MV-4-11 (cell line): ENCODE data around the gene TTYH3.

Experiments
- DNase-seq: peaks from one replicate; lab custom pipeline; 2025; lab: John Stamatoyannopoulos, UW

Gene TTYH3

DNA sequence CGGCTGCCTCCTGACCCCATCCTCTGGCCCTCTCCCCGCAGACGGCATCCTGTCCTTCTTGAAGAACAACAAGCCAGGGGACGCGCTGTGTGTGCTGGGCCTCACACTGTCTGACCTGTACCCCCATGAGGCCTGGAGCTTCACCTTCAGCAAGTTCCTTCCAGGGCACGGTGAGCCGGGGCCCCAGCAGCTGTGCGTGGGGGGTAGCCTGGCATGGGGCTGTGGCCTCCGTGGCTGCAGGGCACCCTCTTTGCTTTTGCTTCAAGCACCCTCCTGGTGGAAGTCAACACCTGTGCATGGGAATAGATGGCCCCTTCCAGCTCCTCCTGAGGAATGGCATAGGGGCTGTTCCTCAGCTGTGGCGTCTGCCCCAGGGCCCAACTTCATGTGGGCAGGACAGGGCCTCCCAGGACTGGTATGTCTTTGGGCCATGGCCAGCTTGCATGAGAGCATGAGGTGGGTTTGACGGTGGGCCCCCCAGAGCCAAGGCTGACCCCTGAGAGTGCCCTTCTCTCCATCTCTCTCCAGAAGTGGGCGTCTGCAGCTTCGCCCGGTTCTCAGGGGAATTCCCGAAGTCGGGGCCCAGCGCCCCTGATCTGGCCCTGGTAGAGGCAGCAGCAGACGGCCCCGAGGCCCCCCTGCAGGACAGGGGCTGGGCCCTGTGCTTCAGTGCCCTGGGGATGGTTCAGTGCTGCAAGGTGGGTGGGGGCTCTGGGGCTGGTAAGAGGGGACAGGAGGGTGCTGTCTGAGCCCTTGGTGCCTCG is 76.9 kb downstream of the TTYH3 start:
- DNase-seq, result no peak

DNA sequence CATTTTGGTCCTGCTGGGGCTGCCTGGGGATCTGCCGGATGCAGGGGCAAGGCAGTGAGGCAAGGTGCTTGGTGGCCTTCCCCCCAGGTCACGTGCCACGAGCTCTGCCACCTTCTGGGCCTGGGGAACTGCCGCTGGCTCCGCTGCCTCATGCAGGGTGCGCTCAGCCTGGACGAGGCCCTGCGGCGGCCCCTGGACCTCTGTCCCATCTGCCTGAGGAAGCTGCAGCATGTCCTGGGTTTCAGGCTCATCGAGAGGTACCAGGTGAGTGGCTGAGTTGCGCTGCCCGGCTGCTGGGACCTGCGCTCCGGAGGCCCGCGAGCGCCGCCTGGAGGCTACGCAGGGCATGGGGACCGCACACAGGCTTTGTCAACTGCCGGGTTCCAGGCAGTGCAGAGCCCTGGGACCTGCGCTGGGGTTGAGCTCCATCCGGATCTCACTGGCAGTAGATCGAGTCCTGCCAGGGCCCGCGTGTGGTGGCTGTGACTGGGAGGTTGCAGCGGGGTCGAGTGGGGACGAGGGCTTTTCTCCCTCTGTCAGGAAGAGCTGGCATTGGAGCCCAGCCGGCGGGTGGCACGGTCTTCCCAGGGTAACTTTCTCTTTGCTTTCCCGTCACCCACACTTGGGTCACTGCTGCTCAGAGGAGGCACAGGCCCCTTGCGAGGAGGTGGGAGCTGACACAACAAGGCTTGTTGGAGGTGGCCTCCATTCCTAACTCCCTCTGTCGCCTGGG is 77.9 kb downstream of the TTYH3 start:
- DNase-seq, result peak; percentile 32

DNA sequence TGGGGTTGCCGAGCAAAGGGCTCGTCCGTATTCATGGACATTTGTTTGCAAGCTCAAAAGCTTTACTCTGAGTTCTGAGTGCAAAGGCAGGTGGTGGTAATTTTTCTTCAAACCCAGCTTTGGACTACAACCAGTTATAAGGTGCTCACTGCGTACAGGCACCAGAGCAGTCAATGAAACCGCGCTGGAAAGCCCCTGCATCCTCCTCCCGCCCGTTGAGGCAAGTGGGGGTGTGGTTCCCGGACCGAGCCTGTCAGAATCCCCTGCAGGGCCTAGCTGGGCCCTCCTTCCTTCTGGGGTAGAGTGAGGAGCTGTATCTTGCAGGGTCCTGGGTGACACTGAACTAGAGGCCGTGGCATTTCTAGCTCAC is 78.5 kb downstream of the TTYH3 start:
- DNase-seq, result no peak

DNA sequence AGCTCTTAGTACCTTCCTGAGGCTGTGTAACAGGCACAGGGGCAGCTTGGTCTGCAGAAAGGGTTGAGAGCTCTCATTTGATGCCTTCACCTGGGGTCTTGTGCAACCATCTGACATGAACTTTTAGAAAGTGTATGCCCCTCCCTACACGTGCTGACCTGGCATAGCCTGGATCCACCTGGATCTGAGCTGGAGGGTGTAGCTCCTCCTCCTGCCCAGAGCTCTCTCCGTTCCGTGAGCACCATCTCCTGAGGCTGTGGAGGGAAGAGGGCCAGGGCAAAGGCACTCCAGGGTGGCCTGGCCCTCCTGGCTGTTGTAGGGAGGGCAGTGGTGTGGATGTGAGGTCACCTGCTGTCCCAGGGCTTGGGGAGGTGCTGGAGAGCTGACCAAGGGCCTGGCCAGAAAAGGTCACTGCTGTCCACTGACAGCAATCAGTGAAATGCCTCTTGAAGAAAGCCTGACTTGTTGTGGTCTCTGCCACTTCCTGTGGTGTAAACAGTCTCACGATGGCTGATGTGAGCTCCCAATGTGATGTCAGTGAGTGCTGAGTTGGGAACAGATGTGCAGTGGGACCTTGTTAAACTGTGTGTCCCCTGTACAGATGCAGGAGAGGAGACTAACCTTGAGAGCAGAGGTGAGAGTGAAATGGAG is 79.2 kb downstream of the TTYH3 start:
- DNase-seq, result peak; percentile 79

DNA sequence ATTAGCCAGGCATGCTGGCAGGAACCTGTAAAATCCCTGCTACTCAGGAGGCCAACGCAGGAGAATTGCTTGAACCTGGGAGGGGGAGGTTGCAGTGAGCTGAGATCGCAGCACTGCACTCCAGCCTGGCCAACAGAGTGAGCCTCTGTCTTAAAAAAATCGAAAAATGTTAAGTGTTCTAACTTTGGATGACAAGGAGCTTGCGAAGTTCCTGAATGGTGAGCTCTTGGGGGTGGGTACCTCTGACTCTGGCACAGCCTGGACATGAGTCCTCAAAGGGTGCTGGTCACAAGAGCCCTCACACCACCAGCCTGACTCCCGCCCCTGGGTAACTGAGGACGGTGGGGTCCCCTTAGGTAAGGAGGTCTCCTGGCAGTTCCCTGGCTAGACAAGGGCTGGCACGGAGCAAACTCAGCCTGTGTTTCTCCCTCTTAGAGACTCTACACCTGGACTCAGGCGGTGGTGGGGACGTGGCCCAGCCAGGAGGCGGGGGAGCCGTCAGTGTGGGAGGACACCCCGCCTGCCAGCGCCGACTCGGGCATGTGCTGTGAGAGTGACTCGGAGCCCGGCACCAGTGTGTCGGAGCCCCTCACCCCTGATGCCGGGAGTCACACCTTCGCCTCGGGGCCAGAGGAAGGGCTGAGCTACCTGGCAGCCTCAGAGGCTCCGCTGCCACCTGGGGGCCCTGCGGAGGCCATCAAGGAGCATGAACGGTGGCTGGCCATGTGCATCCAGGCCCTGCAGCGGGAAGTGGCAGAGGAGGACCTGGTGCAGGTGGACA is 80.3 kb downstream of the TTYH3 start:
- DNase-seq, result no peak

GRCh38 chr7:2713370-2713769 is 81.6 kb downstream of the TTYH3 start:
- peak; percentile 61 for DNase-seq

GRCh38 chr7:2713978-2714377 is 82.2 kb downstream of the TTYH3 start:
- no peak for DNase-seq
